ENCODE measurements around the gene BLOC1S2.
"Not testable (repeated sequence)": the region's sequence is repeated elsewhere in the genome, so short reads cannot be mapped to it uniquely, and the experiment has no call there.

The BLOC1S2 gene

GRCh38 chr10:100289641-100290040, 3.2 kb upstream of the BLOC1S2 start:
- no peak for DNase-seq (ENCODE audit: low read depth)

DNA sequence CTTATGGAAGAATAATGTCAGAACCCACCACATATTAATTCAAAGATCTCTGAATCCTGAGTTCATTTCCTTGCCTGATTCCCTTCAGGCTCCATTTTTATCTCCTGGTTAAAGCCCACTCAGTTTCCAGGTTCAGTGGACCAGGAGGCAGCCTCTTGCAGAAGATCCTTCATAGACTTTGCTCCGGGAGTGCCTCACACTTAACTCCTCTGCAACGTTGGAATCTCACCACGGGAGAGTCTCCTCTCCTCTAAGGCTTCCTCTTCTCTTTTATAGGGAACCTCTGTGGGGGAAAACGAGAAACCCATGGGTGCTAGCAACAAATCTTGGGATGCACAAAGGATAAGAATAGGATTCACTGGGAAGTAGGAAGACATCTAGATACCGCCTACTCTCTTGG, 1.7 kb upstream of the BLOC1S2 start:
- DNase-seq (ENCODE audit: low read depth) = no peak

DNA sequence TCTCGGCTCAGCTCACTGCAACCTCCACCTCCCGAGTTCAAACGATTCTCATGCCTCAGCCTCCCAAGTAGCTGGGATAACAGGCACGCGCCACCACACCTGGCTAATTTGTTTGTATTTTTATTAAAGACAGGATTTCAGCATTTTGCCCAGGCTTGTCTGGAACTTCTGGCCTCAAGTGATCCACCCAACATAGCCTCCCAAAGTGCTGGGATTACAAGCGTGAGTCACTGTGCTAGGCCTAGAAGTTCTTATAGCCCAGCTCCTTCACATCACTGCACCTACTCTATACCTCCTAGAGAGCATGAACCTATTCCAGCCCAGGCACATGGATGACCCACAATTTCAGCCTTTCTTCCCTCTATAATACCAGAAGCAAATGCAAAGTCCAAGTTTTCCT, 1.3 kb upstream of the BLOC1S2 start:
- DNase-seq (ENCODE audit: low read depth) = no peak

DNA sequence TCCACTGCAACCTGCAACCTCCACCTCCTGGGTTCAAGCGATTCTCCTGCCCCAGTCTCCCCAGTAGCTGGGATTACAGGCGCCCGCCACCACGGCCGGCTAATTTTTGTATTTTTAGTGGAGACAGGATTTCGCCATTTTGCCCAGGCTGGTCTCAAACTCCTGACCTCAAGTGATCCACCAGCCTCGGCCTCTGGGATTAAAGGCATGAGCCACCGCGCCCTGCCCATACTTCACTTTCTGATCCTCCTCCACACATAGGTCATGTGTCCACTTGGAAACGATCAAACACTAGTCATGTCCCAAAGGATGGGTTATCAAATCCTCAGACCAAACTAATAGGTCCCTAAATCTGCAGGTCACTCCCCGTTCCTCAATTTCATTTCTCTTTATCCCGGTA, 1.2 kb downstream of the BLOC1S2 start:
- not testable (repeated sequence) for DNase-seq (ENCODE audit: low read depth)

DNA sequence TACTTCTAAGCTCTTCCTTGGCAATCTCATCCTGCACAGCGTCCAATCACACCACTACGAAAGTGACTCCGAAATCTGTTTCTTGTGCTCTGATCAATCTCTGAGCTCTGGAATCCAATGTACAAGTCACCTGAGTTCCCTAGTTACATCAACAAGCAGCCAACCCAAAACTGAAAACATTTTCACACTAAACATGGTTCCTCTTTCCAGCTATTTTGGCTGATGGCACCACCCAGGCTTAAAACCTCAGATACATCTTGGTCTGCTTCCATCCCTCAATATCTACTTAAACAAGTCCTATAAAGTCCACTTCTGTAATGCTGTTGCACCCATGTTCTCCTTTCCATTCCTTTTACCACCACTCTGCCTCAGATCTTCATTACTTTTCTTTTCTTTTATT, 3.6 kb downstream of the BLOC1S2 start:
- no peak for DNase-seq (ENCODE audit: low read depth)

DNA sequence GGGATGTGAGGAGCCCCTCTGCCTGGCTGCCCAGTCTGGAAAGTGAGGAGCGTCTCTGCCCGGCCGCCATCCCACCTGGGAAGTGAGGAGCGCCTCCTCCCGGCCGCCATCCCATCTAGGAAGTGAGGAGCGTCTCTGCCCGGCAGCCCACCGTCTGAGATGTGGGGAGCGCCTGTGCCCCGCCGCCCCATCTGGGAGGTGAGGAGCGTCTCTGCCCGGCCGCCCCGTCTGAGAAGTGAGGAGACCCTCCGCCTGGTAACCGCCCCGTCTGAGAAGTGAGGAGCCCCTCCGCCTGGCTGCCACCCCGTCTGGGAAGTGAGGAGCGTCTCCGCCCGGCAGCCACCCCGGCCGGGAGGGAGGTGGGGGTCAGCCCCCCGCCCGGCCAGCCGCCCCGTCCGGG, 9.5 kb downstream of the BLOC1S2 start:
- not testable (repeated sequence) for DNase-seq (ENCODE audit: low read depth)

GRCh38 chr10:100267239-100268104, 19.0 kb downstream of the BLOC1S2 start, which contains the start of gene CWF19L1:
Gene CWF19L1, minus strand, starts transcription at chr10:100267638. Its CDS starts 45 bp downstream, at chr10:100267593.
- peak; percentile 57 for DNase-seq (ENCODE audit: low read depth)

- DNase-seq (ENCODE audit: low read depth) = no peak
Measured at GRCh38 chr10:100265821-100266485, 20.5 kb downstream of the BLOC1S2 start.

GRCh38 chr10:100254191-100254590, 32.3 kb downstream of the BLOC1S2 start:
- no peak for DNase-seq (ENCODE audit: low read depth)

DNA sequence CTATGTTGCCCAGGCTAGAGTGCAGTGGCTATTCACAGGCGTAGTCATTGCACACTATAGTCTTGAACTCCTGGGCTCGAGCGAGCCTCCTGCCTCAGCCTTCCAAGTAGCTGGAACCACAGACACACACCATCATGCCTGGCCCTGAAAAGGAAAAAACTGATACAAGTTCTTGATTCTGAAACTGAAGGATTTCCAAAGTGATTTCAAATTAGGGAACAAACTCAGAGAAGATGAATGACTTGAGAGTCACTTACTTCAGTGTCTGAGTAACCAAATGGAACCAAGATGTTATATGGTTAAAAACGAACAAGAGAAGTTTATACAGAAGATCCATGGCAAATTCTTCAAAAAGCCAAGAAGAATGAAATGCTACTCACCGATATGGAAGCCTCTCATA, 33.4 kb downstream of the BLOC1S2 start:
- no peak for DNase-seq (ENCODE audit: low read depth)

DNA sequence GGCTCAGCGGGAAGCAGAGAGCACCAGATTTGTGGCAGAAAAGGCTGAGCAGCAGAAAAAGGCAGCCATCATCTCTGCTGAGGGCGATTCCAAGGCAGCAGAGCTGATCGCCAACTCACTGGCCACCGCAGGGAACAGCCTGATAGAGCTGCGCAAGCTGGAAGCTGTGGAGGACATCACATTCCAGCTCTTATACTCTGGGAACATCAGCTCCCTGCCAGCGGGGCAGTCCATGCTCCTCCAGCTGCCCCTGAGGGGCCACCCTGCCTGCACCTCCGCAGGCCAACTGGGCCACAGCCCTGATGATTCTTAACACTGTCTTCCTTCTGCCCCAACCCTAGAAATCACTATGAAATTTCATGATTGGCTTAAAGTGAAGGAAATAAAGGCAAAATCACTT, 37.7 kb downstream of the BLOC1S2 start:
- no peak for DNase-seq (ENCODE audit: low read depth)

- DNase-seq (ENCODE audit: low read depth) = no peak
Measured at GRCh38 chr10:100245484-100246220, 40.8 kb downstream of the BLOC1S2 start.

DNA sequence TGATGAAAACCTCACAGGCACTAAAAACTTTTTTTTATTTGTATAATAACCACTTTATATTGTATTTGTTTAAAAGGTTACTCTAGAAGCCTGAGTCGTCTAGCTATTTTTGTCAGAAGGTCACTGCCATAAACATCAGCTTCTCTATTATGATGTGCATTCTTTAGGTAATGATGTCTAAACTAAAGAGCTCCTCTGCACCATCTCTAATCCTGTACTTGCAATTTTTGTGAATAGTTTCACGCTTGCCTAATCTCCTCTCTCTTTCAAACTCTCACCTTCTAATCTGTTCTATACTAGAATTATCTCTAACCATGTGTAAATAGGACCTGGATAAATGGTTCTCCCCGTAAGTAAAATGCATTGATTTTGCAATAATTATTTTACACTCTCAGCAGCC, 46.6 kb downstream of the BLOC1S2 start:
- DNase-seq (ENCODE audit: low read depth) = no peak

DNA sequence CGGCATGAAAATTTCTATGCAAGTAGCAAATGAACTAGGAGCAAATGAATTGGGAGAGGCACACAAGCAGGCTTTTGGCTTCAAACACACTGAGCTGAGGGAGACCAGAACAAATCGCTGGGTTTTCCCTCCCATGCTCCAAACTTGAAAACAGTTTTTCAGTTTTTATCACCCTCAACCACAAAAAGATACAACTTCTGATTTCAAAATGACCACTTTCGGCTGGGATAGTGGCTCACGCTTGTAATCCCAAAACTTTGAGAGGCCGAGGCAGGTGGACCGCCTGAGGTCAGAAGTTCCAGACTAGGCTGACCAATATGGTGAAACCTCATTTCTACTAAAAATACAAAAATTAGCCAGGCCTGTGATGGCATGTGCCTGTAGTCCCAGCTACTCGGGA, 48.1 kb downstream of the BLOC1S2 start:
- no peak for DNase-seq (ENCODE audit: low read depth)

- no peak for DNase-seq (ENCODE audit: low read depth)
Measured at GRCh38 chr10:100232101-100232500, 54.4 kb downstream of the BLOC1S2 start.

GRCh38 chr10:100229819-100230422, 56.6 kb downstream of the BLOC1S2 start:
- DNase-seq (ENCODE audit: low read depth) = no peak

DNA sequence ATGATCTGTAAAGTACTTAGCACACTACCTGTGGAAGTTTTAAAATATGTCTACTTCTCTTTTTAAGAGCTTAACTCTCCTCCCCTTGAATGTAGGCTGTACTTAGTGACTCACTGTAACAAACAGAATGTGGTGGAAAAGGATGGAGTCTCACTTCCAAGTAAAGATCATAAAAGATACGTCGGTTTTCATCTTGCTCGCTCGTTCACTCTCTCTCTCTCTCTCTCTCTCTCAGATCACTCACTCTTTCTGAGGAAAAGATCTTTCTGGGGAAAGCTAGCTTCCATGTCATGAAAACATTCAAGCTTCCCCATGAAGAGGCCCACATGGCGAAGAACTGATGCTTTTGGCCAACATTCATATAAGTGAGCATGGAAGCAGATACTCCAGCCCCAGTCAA, 62.6 kb downstream of the BLOC1S2 start:
- DNase-seq (ENCODE audit: low read depth) = no peak

Measured in activated T-cell treated with anti-CD3 and anti-CD28 coated beads for 1 hour (primary cell).